Suprapubic skin (tissue), 3 donors: ENCODE data around the gene C17orf107.

Experiments used
- CTCF ChIP-seq, 2 donors: fragments of 200-600 bp in 1 of 2; fragments of 450-650 bp in 1 of 2; sonication (generic) in 1 of 2; IDR thresholded peaks; one replicate each; pipeline ENCODE4 v1.5.1; 2016 to 2019; ENCODE audit warnings: antibody characterized with exemption in 2 of 2, mild to moderate bottlenecking in 1 of 2, moderate library complexity in 1 of 2
- EP300 ChIP-seq: sonication (generic); formaldehyde crosslinking; IDR thresholded peaks from one replicate; pipeline ENCODE4 v1.6.1; 2017; ENCODE audit warnings: antibody characterized with exemption
- POLR2A ChIP-seq, 2 donors: fragments of 450-650 bp; IDR thresholded peaks; one replicate each; pipeline ENCODE4 v1.6.1; 2017; ENCODE audit warnings: antibody characterized with exemption in 2 of 2, mild to moderate bottlenecking in 2 of 2, moderate library complexity in 2 of 2

GRCh38 chr17:4895121-4895520, 4.2 kb upstream of the C17orf107 start:
- TF ChIP-seq CTCF (IDR thresholded peaks at IDR 0.05) (no peak), POLR2A (IDR thresholded peaks at IDR 0.05) (no peak), EP300 (no peak)
